LNCAP (cell line): ENCODE measurements around the gene HPD.

Experiments used
- CTCF ChIP-seq: fragments of 450-650 bp; IDR thresholded peaks from 2 replicates; pipeline ENCODE4 v1.5.1; 2017; ENCODE audit warnings: mild to moderate bottlenecking

HPD gene

DNA sequence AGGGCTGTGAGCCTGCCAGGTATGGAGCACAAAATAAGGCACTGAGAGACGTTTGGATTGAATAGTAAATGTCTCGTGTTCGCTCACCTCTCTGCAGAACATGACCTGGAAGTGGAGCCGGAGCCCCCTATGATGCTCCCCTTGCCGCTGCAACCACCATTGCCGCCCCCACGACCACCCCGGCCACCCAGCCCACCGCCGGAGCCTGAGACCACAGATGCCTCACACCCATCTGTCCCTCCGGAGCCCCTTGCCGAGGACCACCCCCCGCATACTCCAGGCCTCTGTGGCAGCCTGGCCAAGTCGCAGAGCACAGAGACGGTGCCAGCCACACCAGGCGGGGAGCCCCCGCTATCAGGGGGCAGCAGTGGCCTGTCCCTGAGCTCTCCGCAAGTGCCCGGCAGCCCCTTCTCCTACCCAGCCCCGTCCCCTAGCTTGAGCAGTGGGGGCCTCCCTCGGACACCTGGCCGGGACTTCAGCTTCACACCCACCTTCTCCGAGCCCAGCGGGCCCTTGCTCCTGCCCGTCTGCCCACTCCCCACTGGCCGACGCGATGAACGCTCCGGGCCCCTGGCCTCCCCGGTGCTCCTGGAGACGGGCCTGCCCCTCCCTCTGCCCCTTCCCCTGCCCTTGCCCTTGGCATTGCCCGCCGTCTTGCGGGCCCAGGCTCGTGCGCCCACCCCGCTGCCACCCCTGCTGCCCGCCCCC lies 36.1 kb downstream of the HPD start:
- TF ChIP-seq CTCF = no peak

GRCh38 chr12:121820056-121820455 lies 38.6 kb downstream of the HPD start:
- TF ChIP-seq CTCF = no peak

- no peak for TF ChIP-seq CTCF
Observed at GRCh38 chr12:121819212-121819949, 39.3 kb downstream of the HPD start.

DNA sequence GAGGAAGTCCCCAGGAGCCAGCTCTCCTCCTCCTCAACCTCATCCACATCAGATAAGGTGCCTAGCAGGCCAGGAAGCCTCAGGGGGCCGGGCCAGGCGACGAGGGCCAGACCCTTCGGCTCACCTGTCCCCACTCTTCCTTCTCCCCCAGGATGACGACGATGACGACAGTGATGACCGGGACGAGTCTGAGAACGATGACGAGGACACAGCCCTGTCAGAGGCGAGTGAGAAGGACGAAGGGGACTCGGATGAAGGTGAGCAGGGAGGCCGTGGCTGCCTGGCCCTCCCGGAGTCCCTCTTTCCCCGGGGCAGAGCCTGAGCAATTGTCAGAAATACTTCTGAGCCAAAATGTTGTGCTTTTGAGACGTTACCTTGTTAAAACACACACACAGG lies 41.0 kb downstream of the HPD start:
- TF ChIP-seq CTCF = no peak

GRCh38 chr12:121816925-121817647 lies 41.6 kb downstream of the HPD start:
- TF ChIP-seq CTCF = no peak

GRCh38 chr12:121815263-121815662 lies 43.4 kb downstream of the HPD start:
- no peak for TF ChIP-seq CTCF

GRCh38 chr12:121814429-121815119 lies 44.1 kb downstream of the HPD start:
- no peak for TF ChIP-seq CTCF
